HL-60 (cell line): ENCODE results near the gene ACTA1.

Source experiments
- CTCF ChIP-seq: IDR thresholded peaks from one replicate; pipeline ENCODE4 v1.5.1; 2011; ENCODE audit warnings: low read length, control low read depth, inconsistent platforms; ENCODE audit not compliant: insufficient read depth
- GABPA ChIP-seq: IDR thresholded peaks from 2 replicates; pipeline ENCODE4 v1.6.1; 2012; ENCODE audit warnings: low read depth
- POLR2AphosphoS5 ChIP-seq: IDR thresholded peaks from 2 replicates; pipeline ENCODE4 v1.6.1; 2012; ENCODE audit warnings: low read depth
- REST ChIP-seq: IDR thresholded peaks from 2 replicates; pipeline ENCODE4 v1.6.1; 2012; ENCODE audit warnings: low read depth; ENCODE audit not compliant: insufficient replicate concordance
- SPI1 ChIP-seq: IDR thresholded peaks from 2 replicates; pipeline ENCODE4 v1.6.1; 2012; ENCODE audit warnings: low read depth, mild to moderate bottlenecking, borderline replicate concordance

GRCh38 chr1:229396585-229397206, 37.2 kb downstream of the ACTA1 start:
- TF ChIP-seq POLR2AphosphoS5, result no peak
- no peak for TF ChIP-seq CTCF
- TF ChIP-seq REST, result no peak
- TF ChIP-seq GABPA, result no peak
- no peak for TF ChIP-seq SPI1
